PC-9 (cell line): ENCODE measurements around the gene WSCD2. TPM values are rescaled to one million over a fixed set of nuclear protein-coding genes. Genes with fewer than 3 reads are reported as not detected.

Experiments
- BruUV-seq: library from RNA; stranded (reverse); fragments of 400-500 nt; replicated peaks from 2 replicates; lab custom pipeline; 2021; lab: Mats Ljungman, UMichigan
- CTCF ChIA-PET: fragments of 300-600 bp; sonication (Branson Sonifier 250); formaldehyde crosslinking; loops from one replicate; lab custom pipeline; 2022; ENCODE audit warnings: antibody characterized with exemption; lab: Charles Lee
- POLR2A ChIA-PET: fragments of 300-600 bp; sonication (Branson Sonifier 250); formaldehyde crosslinking; loops from one replicate; lab custom pipeline; 2022; ENCODE audit warnings: antibody characterized with exemption; ENCODE audit not compliant: unreplicated experiment; lab: Charles Lee
- DNase-seq, 2 experiments: peaks; one replicate each; pipeline versions ENCODE4 v3.0.0 to v3.0.0-alpha.2; 2015 to 2022; ENCODE audit warnings: mixed read lengths in 1 of 2
- H2AFZ ChIP-seq: fragments of 200-600 bp; sonication (generic); 2 replicates; pipeline ENCODE4 v1.8.1; 2017; ENCODE audit warnings: antibody characterized with exemption
- H3F3A ChIP-seq: fragments of 200-600 bp; sonication (generic); 2 replicates; pipeline ENCODE4 v1.8.1; 2017; ENCODE audit warnings: antibody characterized with exemption, mild to moderate bottlenecking, low read depth; ENCODE audit not compliant: insufficient read depth
- H3K27ac ChIP-seq: fragments of 200-600 bp; sonication (generic); 2 replicates; pipeline ENCODE4 v1.6.1; 2016; ENCODE audit warnings: mixed run types
- H3K27me3 ChIP-seq: fragments of 200-600 bp; sonication (generic); 2 replicates; pipeline ENCODE4 v1.6.1; 2016; ENCODE audit warnings: low read depth, mixed run types; ENCODE audit not compliant: insufficient read depth
- H3K36me3 ChIP-seq: fragments of 200-600 bp; sonication (generic); 2 replicates; pipeline ENCODE4 v1.6.1; 2016; ENCODE audit warnings: low read depth, mixed run types
- H3K4me1 ChIP-seq: fragments of 200-600 bp; sonication (generic); replicated peaks from 2 replicates; pipeline ENCODE4 v1.6.1; 2016; ENCODE audit warnings: mixed run types; ENCODE audit not compliant: insufficient read depth
- H3K4me2 ChIP-seq: fragments of 200-600 bp; sonication (generic); 2 replicates; pipeline ENCODE4 v1.6.1; 2017; ENCODE audit warnings: mixed run types
- H3K4me3 ChIP-seq: fragments of 200-600 bp; sonication (generic); 2 replicates; pipeline ENCODE4 v1.6.1; 2016; ENCODE audit warnings: mixed run types
- H3K79me2 ChIP-seq: fragments of 200-600 bp; sonication (generic); 2 replicates; pipeline ENCODE4 v1.6.1; 2017; ENCODE audit warnings: low read depth, mixed run types
- H3K9me2 ChIP-seq: fragments of 200-600 bp; sonication (generic); 2 replicates; pipeline ENCODE4 v1.8.1; 2017; ENCODE audit warnings: mild to moderate bottlenecking; ENCODE audit not compliant: insufficient read depth
- H3K9me3 ChIP-seq: fragments of 200-600 bp; sonication (generic); 2 replicates; pipeline ENCODE4 v1.8.1; 2016; ENCODE audit warnings: low read depth; ENCODE audit not compliant: insufficient read depth
- H4K20me1 ChIP-seq: fragments of 200-600 bp; sonication (generic); 2 replicates; pipeline ENCODE4 v1.8.1; 2017; ENCODE audit not compliant: insufficient read depth
- EZH2 ChIP-seq: fragments of 200-600 bp; sonication (generic); IDR thresholded peaks from 2 replicates; pipeline ENCODE4 v1.8.0; 2017; ENCODE audit warnings: antibody characterized with exemption, low read depth
- intact Hi-C: fragments of 100-400 bp; cut with micrococcal nuclease; formaldehyde crosslinking; loops from one replicate; pipeline ENCODE4 v1.10.0; 2022; ENCODE audit not compliant: unreplicated experiment
- total RNA-seq: library from RNA; stranded (reverse); gene quantifications from 2 replicates; pipeline ENCODE4 v1.2.3, GENCODE V29; 2021
- TF ChIP-seq, protein P1 (sequence below): fragments of 200-600 bp; sonication (generic); conservative IDR thresholded peaks from 2 replicates; pipeline ENCODE4 v1.6.1; 2017; ENCODE audit warnings: mixed run types, antibody characterized with exemption, mild to moderate bottlenecking, moderate library complexity

Gene WSCD2
- total RNA-seq, 1 experiment from 2014 or later: not detected

DNA sequence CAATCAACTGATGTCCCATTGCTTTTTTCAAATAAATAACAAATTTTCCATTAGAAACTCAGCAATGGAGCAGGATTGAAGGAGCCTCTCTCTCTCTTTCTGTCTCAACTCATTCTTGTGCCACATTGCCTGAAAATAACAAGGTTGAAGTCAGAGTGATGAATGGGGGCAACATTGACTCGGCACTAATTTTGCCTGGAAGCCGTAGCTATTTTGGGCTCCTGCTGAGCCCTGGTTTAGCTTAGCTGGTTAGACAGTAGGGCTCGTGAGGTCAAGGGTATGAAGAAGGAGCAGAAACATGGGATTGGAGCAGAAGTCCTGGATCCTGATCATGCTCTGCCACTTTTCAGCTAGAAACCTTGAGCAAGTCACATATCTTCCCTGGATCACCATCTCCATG lies 38.9 kb downstream of the WSCD2 start:
- no peaks in the 10 kb centered on the region for H3K9me3 ChIP-seq
- no TSS peak for BruUV-seq
- no peak overlapping the region for H3K27ac ChIP-seq
- H3K36me3 ChIP-seq: no peaks in the 10 kb centered on the region
- no peak for TF ChIP-seq EZH2
- TF ChIP-seq, protein P1, sequence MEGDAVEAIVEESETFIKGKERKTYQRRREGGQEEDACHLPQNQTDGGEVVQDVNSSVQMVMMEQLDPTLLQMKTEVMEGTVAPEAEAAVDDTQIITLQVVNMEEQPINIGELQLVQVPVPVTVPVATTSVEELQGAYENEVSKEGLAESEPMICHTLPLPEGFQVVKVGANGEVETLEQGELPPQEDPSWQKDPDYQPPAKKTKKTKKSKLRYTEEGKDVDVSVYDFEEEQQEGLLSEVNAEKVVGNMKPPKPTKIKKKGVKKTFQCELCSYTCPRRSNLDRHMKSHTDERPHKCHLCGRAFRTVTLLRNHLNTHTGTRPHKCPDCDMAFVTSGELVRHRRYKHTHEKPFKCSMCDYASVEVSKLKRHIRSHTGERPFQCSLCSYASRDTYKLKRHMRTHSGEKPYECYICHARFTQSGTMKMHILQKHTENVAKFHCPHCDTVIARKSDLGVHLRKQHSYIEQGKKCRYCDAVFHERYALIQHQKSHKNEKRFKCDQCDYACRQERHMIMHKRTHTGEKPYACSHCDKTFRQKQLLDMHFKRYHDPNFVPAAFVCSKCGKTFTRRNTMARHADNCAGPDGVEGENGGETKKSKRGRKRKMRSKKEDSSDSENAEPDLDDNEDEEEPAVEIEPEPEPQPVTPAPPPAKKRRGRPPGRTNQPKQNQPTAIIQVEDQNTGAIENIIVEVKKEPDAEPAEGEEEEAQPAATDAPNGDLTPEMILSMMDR: no peak
- peaks cover 8% of the 10 kb centered on the region; the same call in 1 of the 2 replicates for H3K27me3 ChIP-seq
- ChIA-PET POLR2A (no interaction called here), CTCF (no interaction called here)
- no peak overlapping the region for H3K4me2 ChIP-seq
- no peak overlapping the region for H2AFZ ChIP-seq
- no peaks in the 10 kb centered on the region for H3K4me1 ChIP-seq
- H3K9me2 ChIP-seq: no peaks in the 10 kb centered on the region
- H3K4me3 ChIP-seq: no peak overlapping the region
- DNase-seq: no peak
- intact Hi-C loops: no loop called here
- H3K79me2 ChIP-seq: no peaks in the 10 kb centered on the region
- no peaks in the 10 kb centered on the region for H4K20me1 ChIP-seq
- H3F3A ChIP-seq: no peaks in the 10 kb centered on the region

DNA sequence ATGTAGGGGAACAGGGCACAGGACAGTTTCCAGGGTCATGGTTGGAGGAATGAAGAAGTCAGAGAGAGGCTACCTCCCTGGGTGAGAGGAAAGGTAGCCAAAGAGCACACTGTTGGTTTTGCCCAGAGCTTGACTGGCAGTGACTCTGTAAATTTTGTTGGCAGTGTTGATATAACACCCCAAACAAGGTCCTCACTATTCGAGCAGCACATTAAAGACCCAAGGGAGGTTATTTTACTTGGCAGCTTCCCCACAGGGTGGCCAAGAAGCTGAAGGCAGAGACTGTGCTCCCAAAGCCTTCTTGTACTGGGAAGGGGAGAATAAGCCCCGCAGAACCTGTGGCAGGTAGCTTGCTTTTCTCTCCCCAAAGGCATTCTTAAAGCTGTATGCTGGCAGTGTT lies 40.6 kb downstream of the WSCD2 start:
- H3K4me2 ChIP-seq: no peak overlapping the region
- intact Hi-C loops: no loop called here
- no peaks in the 10 kb centered on the region for H3K9me3 ChIP-seq
- no peak overlapping the region for H3K27ac ChIP-seq
- H3F3A ChIP-seq: no peaks in the 10 kb centered on the region
- no peaks in the 10 kb centered on the region for H4K20me1 ChIP-seq
- ChIA-PET CTCF (no interaction called here), POLR2A (interaction anchor here (0.6 kb wide), 1 partner anchor 64 kb away, joined by 20 read pairs; no protein-coding TSS in a partner anchor)
- H3K79me2 ChIP-seq: no peaks in the 10 kb centered on the region
- no peak overlapping the region for H3K4me3 ChIP-seq
- H3K9me2 ChIP-seq: no peaks in the 10 kb centered on the region
- no peaks in the 10 kb centered on the region for H3K4me1 ChIP-seq
- H3K27me3 ChIP-seq: peaks cover 14% of the 10 kb centered on the region
- no peak for TF ChIP-seq EZH2
- TF ChIP-seq, protein P1: no peak
- no peaks in the 10 kb centered on the region for H3K36me3 ChIP-seq
- no TSS peak for BruUV-seq
- H2AFZ ChIP-seq: no peak overlapping the region
- no peak for DNase-seq

DNA sequence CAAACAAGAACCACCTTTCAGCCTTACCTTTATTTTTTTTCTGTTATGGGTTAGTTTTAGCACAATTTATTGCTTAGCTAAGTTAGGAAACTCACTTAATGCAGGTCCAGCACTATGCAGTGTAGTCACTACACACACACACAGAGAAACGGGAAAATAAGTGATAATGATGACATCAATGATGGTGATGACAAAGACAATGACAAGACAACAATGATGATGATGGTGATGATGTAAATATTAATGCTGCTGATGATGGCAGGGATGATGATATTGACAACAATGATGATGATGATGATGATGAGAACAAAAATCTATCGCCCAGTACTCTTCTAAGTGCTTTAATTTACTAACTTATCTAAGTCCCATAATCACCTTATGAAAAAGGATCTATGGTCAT lies 41.1 kb downstream of the WSCD2 start:
- Histone ChIP-seq H3K27ac (no peak overlapping the region), H3K9me3 (no peaks in the 10 kb centered on the region), H3K4me2 (no peak overlapping the region), H3K9me2 (no peaks in the 10 kb centered on the region), H3K79me2 (no peaks in the 10 kb centered on the region), H3K4me3 (no peak overlapping the region), H3K27me3 (peaks cover 16% of the 10 kb centered on the region), H2AFZ (no peak overlapping the region), H4K20me1 (no peaks in the 10 kb centered on the region), H3K36me3 (no peaks in the 10 kb centered on the region), H3K4me1 (no peaks in the 10 kb centered on the region), H3F3A (no peaks in the 10 kb centered on the region)
- TF ChIP-seq EZH2: no peak
- TF ChIP-seq, protein P1: no peak
- ChIA-PET POLR2A (no interaction called here), CTCF (no interaction called here)
- DNase-seq: no peak
- no TSS peak for BruUV-seq
- intact Hi-C loops: no loop called here
